HG02798 (cell line): ENCODE data around the gene GATM.
"Not testable (repeated sequence)": the region's sequence is repeated elsewhere in the genome, so short reads cannot be mapped to it uniquely, and the experiment has no call there.

Experiments
- ATAC-seq: cut with Tn5 transposase; IDR thresholded peaks from one replicate; pipeline ENCODE4 v1.9.1; 2021; ENCODE audit warnings: mild to moderate bottlenecking; ENCODE audit not compliant: unreplicated experiment, poor library complexity

Gene GATM

GRCh38 chr15:45314960-45315359 lies 63.4 kb downstream of the GATM start:
- ATAC-seq, result no peak

- not testable (repeated sequence) for ATAC-seq
Measured at GRCh38 chr15:45314117-45314516, 64.2 kb downstream of the GATM start.
